HCT116 (cell line): ENCODE data around the gene SLC4A9. TPM values are rescaled to one million over a fixed set of nuclear protein-coding genes. Genes with fewer than 3 reads are reported as not detected.

Experiments
- ATAC-seq: fragments of 200-7000 bp; cut with Tn5 transposase; 2 replicates; pipeline ENCODE4 v1.9.1; 2020; ENCODE audit warnings: mild to moderate bottlenecking, moderate library complexity
- BruUV-seq: library from RNA; stranded (reverse); fragments of 400-500 nt; replicated peaks from 2 replicates; lab custom pipeline; 2021; lab: Mats Ljungman, UMichigan
- CTCF ChIA-PET: fragments of 300-600 bp; sonication (Branson Sonifier 250); formaldehyde crosslinking; loops from one replicate; lab custom pipeline; 2021; ENCODE audit warnings: antibody characterized with exemption; lab: Charles Lee
- POLR2A ChIA-PET: fragments of 300-600, 350-600 bp; sonication (Branson Sonifier 250); formaldehyde crosslinking; loops from one replicate; lab custom pipeline; 2021; ENCODE audit warnings: antibody characterized with exemption; lab: Charles Lee
- RAD21 ChIA-PET, 2 experiments: fragments of 300-600 bp; sonication (Branson Sonifier 250); formaldehyde crosslinking; loops; one replicate each; lab custom pipeline; 2023; ENCODE audit warnings: low total read pairs in 2 of 2; ENCODE audit not compliant: uncharacterized antibody in 2 of 2, unreplicated experiment in 2 of 2, low non-redundant PET in 1 of 2; lab: Charles Lee
- DNase-seq: peaks from one replicate; pipeline ENCODE4 v3.0.0-alpha.2; 2010; ENCODE audit warnings: low read depth, low spot score
- H2AFZ ChIP-seq: fragments of 200-600 bp; shearing (Covaris generic), sonication (generic); 2 replicates; pipeline ENCODE4 v1.6.1; 2017; ENCODE audit warnings: low read depth, mixed run types, mixed read lengths, antibody characterized with exemption, low read length; ENCODE audit not compliant: poor library complexity, severe bottlenecking
- H3K27ac ChIP-seq: 2 replicates; pipeline ENCODE4 v1.5.1; 2012; ENCODE audit warnings: low read depth, low read length
- H3K27me3 ChIP-seq: fragments of 200-600 bp; sonication (generic); 2 replicates; pipeline ENCODE4 v1.6.1; 2016; ENCODE audit warnings: mixed run types, low read length, mixed read lengths; ENCODE audit not compliant: insufficient read depth
- H3K36me3 ChIP-seq, 2 experiments: fragments of 200-500 bp in 1 of 2; fragments of 200-600 bp in 1 of 2; sonication (Bioruptor generic) in 1 of 2; sonication (generic) in 1 of 2; 2 replicates each; pipeline versions ENCODE4 v1.5.1 to v1.6.1; 2014 to 2016; ENCODE audit warnings: low read length in 2 of 2, inconsistent platforms in 1 of 2, mixed read lengths in 1 of 2, mixed run types in 1 of 2; ENCODE audit not compliant: insufficient read depth in 2 of 2, control insufficient read depth in 1 of 2
- H3K4me1 ChIP-seq, 2 experiments: fragments of 200-600 bp in 1 of 2; sonication (generic) in 1 of 2; 2 replicates each; pipeline versions ENCODE4 v1.5.1 to v1.6.1; 2012 to 2017; ENCODE audit warnings: low read length in 2 of 2, inconsistent platforms in 1 of 2, mild to moderate bottlenecking in 1 of 2, mixed read lengths in 1 of 2, mixed run types in 1 of 2, moderate library complexity in 1 of 2; ENCODE audit not compliant: insufficient read depth in 2 of 2, control insufficient read depth in 1 of 2
- H3K4me2 ChIP-seq: fragments of 200-600 bp; sonication (generic); 2 replicates; pipeline ENCODE4 v1.6.1; 2017; ENCODE audit warnings: mixed run types, low read length, mixed read lengths
- H3K4me3 ChIP-seq, 2 experiments: fragments of 200-600 bp in 1 of 2; sonication (generic) in 1 of 2; replicated peaks in 1 of 2; 2 replicates each; pipeline ENCODE4 v1.5.1; 2011 to 2016; ENCODE audit warnings: low read length in 2 of 2, control low read depth in 1 of 2, low read depth in 1 of 2, mild to moderate bottlenecking in 1 of 2, mixed read lengths in 1 of 2, mixed run types in 1 of 2
- H3K79me2 ChIP-seq: fragments of 200-600 bp; sonication (generic); 2 replicates; pipeline ENCODE4 v1.6.1; 2017; ENCODE audit warnings: mild to moderate bottlenecking, mixed run types, low read length, moderate library complexity, mixed read lengths; ENCODE audit not compliant: insufficient read depth
- H3K9ac ChIP-seq: fragments of 200-600 bp; sonication (generic); 2 replicates; pipeline ENCODE4 v1.6.1; 2016; ENCODE audit warnings: low read length, mixed read lengths
- H3K9me2 ChIP-seq: fragments of 200-600 bp; sonication (generic), shearing (Covaris generic); 2 replicates; pipeline ENCODE4 v1.6.1; 2017; ENCODE audit warnings: mixed run types, mild to moderate bottlenecking, moderate library complexity; ENCODE audit not compliant: insufficient read depth
- H3K9me3 ChIP-seq, 2 experiments: fragments of 200-500 bp in 1 of 2; fragments of 200-600 bp in 1 of 2; sonication (Bioruptor generic) in 1 of 2; sonication (generic) in 1 of 2; 2 replicates each; pipeline ENCODE4 v1.6.1; 2014 to 2017; ENCODE audit warnings: low read length in 2 of 2, mixed read lengths in 2 of 2, inconsistent platforms in 1 of 2, low read depth in 1 of 2, mild to moderate bottlenecking in 1 of 2, mixed run types in 1 of 2, moderate library complexity in 1 of 2; ENCODE audit not compliant: control insufficient read depth in 1 of 2, insufficient read depth in 1 of 2
- H4K20me1 ChIP-seq: fragments of 200-600 bp; sonication (generic), shearing (Covaris generic); 2 replicates; pipeline ENCODE4 v1.6.1; 2017; ENCODE audit warnings: mixed run types, mild to moderate bottlenecking, moderate library complexity; ENCODE audit not compliant: insufficient read depth
- CBX3 ChIP-seq: IDR thresholded peaks from 2 replicates; pipeline ENCODE4 v1.6.1; 2012; ENCODE audit warnings: low read depth
- EZH2 ChIP-seq: fragments of 200-600 bp; sonication (generic); IDR thresholded peaks from 2 replicates; pipeline ENCODE4 v1.6.1; 2017; ENCODE audit warnings: antibody characterized with exemption, mixed run types
- FOSL1 ChIP-seq: IDR thresholded peaks from 2 replicates; pipeline ENCODE4 v1.6.1; 2012; ENCODE audit warnings: low read depth
- SIN3A ChIP-seq: IDR thresholded peaks from 2 replicates; pipeline ENCODE4 v1.6.1; 2012; ENCODE audit warnings: low read depth
- TCF7L2 ChIP-seq: IDR thresholded peaks from 2 replicates; pipeline ENCODE4 v1.7.0; 2011; ENCODE audit warnings: borderline replicate concordance, inconsistent platforms; ENCODE audit not compliant: insufficient read depth, insufficient read length; ENCODE audit errors: extremely low read depth
- intact Hi-C: fragments of 100-400 bp; cut with micrococcal nuclease; formaldehyde crosslinking; loops from 2 replicates; pipeline ENCODE4 v1.10.0; 2022
- total RNA-seq: library from RNA; stranded (reverse); gene quantifications from one replicate; pipeline ENCODE4 v1.2.1, GENCODE V29; 2021; ENCODE audit not compliant: unreplicated experiment
- TF ChIP-seq, protein P1 (sequence below): IDR thresholded peaks from 2 replicates; pipeline ENCODE4 v1.6.1; 2012
- TF ChIP-seq, protein P2 (sequence below), 3 experiments: fragments of 200-600 bp in 1 of 3; sonication (generic) in 1 of 3; IDR thresholded peaks in 2 of 3; conservative IDR thresholded peaks in 1 of 3; 2 replicates each; pipeline ENCODE4 v1.5.1; 2012 to 2017; ENCODE audit warnings: low read depth in 2 of 3, low read length in 2 of 3, antibody characterized with exemption in 1 of 3, borderline replicate concordance in 1 of 3, control low read depth in 1 of 3, mild to moderate bottlenecking in 1 of 3, mixed read lengths in 1 of 3, mixed run types in 1 of 3, moderate library complexity in 1 of 3; ENCODE audit not compliant: insufficient read depth in 1 of 3

The SLC4A9 gene
- total RNA-seq, 1 experiment from 2014 or later = 0.49 TPM

GRCh38 chr5:140367256-140368013, 7.4 kb downstream of the SLC4A9 start:
- ChIA-PET RAD21 (no interaction called here), CTCF (interaction anchor here (0.8 to 1.9 kb wide), 5 partner anchors 8 to 353 kb away, joined by 3 to 6 read pairs (median 4); partner anchors contain the start of gene HBEGF), POLR2A (interaction anchor here (0.5 kb wide), 1 partner anchor 1952 kb away, joined by 4 read pairs; no protein-coding TSS in a partner anchor)
- Histone ChIP-seq H3K27me3 (no peaks in the 10 kb centered on the region), H3K36me3 (no peaks in the 10 kb centered on the region), H3K9me3 (no peaks in the 10 kb centered on the region), H3K9me2 (no peaks in the 10 kb centered on the region), H3K27ac (no peak overlapping the region), H3K4me2 (no peak overlapping the region), H3K4me1 (peaks cover 3 to 29% of the 10 kb centered on the region in 2 experiments; a peak in 3 of 4 replicates), H3K4me3 (no peak overlapping the region), H3K9ac (no peak overlapping the region), H3K79me2 (no peaks in the 10 kb centered on the region), H2AFZ (no peak overlapping the region), H4K20me1 (no peaks in the 10 kb centered on the region)
- intact Hi-C loops = no loop called here
- TF ChIP-seq CBX3 (no peak), SIN3A (no peak), FOSL1 (no peak), EZH2 (no peak), TCF7L2 (no peak)
- TF ChIP-seq, protein P1, sequence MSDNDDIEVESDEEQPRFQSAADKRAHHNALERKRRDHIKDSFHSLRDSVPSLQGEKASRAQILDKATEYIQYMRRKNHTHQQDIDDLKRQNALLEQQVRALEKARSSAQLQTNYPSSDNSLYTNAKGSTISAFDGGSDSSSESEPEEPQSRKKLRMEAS = no peak
- TF ChIP-seq, protein P2, sequence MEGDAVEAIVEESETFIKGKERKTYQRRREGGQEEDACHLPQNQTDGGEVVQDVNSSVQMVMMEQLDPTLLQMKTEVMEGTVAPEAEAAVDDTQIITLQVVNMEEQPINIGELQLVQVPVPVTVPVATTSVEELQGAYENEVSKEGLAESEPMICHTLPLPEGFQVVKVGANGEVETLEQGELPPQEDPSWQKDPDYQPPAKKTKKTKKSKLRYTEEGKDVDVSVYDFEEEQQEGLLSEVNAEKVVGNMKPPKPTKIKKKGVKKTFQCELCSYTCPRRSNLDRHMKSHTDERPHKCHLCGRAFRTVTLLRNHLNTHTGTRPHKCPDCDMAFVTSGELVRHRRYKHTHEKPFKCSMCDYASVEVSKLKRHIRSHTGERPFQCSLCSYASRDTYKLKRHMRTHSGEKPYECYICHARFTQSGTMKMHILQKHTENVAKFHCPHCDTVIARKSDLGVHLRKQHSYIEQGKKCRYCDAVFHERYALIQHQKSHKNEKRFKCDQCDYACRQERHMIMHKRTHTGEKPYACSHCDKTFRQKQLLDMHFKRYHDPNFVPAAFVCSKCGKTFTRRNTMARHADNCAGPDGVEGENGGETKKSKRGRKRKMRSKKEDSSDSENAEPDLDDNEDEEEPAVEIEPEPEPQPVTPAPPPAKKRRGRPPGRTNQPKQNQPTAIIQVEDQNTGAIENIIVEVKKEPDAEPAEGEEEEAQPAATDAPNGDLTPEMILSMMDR (IDR thresholded peaks at IDR 0.05 in 2 of 3, conservative IDR thresholded peaks at IDR 0.05 in 1 of 3; ENCODE audit: borderline replicate concordance in 1 of 3, insufficient read depth in 1 of 3, low read depth in 2 of 3, low read length in 2 of 3) = peak in 2 of 3 experiments; percentile 42 to 47; a peak in 4 of 6 replicates
- BruUV-seq = no TSS peak
- DNase-seq (no peak), ATAC-seq (peak; percentile 46)
